HEK293T (cell line): ENCODE results near the gene IL17RD.

Experiments
- BHLHE40 ChIP-seq: fragments of 450-650 bp; IDR thresholded peaks from 2 replicates; pipeline ENCODE4 v1.6.1; 2016; ENCODE audit warnings: mild to moderate bottlenecking, moderate library complexity, borderline replicate concordance
- ELF4 ChIP-seq: fragments of 450-650 bp; IDR thresholded peaks from 2 replicates; pipeline ENCODE4 v1.6.1; 2017; ENCODE audit warnings: antibody characterized with exemption
- FOXA1 ChIP-seq: fragments of 450-650 bp; IDR thresholded peaks from 2 replicates; pipeline ENCODE4 v1.6.1; 2016; ENCODE audit warnings: mild to moderate bottlenecking
- FOXK2 ChIP-seq: fragments of 450-650 bp; IDR thresholded peaks from 2 replicates; pipeline ENCODE4 v1.6.1; 2016; ENCODE audit warnings: mild to moderate bottlenecking
- FOXM1 ChIP-seq: fragments of 450-650 bp; IDR thresholded peaks from 2 replicates; pipeline ENCODE4 v1.6.1; 2017; ENCODE audit warnings: mild to moderate bottlenecking, borderline replicate concordance
- HDGF ChIP-seq: fragments of 450-650 bp; IDR thresholded peaks from 2 replicates; pipeline ENCODE4 v1.6.1; 2017; ENCODE audit warnings: antibody characterized with exemption, borderline replicate concordance
- L3MBTL2 ChIP-seq: fragments of 450-650 bp; conservative IDR thresholded peaks from 2 replicates; pipeline ENCODE4 v1.6.1; 2016; ENCODE audit warnings: mild to moderate bottlenecking
- LEF1 ChIP-seq: fragments of 450-650 bp; IDR thresholded peaks from 2 replicates; pipeline ENCODE4 v1.6.1; 2017; ENCODE audit warnings: mild to moderate bottlenecking, borderline replicate concordance
- PKNOX1 ChIP-seq: fragments of 450-650 bp; IDR thresholded peaks from 2 replicates; pipeline ENCODE4 v1.6.1; 2016
- SP1 ChIP-seq: fragments of 450-650 bp; IDR thresholded peaks from 2 replicates; pipeline ENCODE4 v1.6.1; 2017
- SUZ12 ChIP-seq: fragments of 450-650 bp; IDR thresholded peaks from 2 replicates; pipeline ENCODE4 v1.6.1; 2016; ENCODE audit warnings: mild to moderate bottlenecking
- TARDBP ChIP-seq: fragments of 450-650 bp; IDR thresholded peaks from 2 replicates; pipeline ENCODE4 v1.6.1; 2016
- ZNF384 ChIP-seq: fragments of 450-650 bp; IDR thresholded peaks from 2 replicates; pipeline ENCODE4 v1.6.1; 2016

DNA sequence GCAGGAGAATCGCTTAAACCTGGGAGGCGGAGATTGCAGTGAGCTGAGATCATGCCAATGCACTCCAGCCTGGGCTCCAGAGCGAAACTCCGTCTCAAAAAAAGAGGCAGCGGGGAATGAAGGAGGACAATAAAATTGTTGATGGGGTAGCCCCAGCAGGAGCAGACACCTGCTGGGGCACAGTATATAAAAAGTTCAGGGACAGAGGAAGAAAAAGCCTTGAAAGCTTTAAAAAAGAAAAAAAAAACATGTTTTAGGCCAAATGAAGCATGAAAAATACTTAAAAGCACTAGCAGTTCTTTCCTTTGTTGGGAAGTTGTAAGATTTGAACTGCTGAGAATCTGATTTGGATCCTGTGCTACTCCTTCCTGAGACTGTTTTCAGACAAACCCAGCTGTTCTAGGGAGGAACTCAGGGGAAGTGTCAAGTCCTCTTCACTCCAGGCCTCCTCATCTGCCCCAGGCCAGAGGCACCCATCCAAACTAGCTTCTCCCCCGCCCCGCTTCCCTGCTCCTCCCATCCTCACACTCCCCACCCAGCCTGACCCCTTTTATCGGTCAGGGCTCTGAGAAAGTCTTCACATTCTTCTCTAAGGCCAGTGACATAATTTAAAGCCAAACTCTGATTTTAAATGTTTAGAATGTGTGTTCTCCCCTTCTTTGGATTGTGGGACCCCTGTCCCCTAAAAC lies 4.9 kb downstream of the IL17RD start:
- TF ChIP-seq LEF1 (no peak), ELF4 (no peak), SP1 (no peak), FOXA1 (no peak), ZNF384 (no peak), FOXK2 (no peak), BHLHE40 (no peak), HDGF (no peak), FOXM1 (no peak), TARDBP (no peak), SUZ12 (no peak), PKNOX1 (no peak), L3MBTL2 (no peak)
